CD4-positive, alpha-beta T cell (primary cell): ENCODE measurements around the gene WWC2. TPM values are rescaled to one million over a fixed set of nuclear protein-coding genes. Genes with fewer than 3 reads are reported as not detected.

Source experiments
- ATAC-seq: fragments of 200-7000 bp; cut with Tn5 transposase; one replicate; pipeline ENCODE4 v1.10.0; 2022; ENCODE audit warnings: mild to moderate bottlenecking; ENCODE audit not compliant: poor library complexity
- CTCF ChIA-PET: fragments of 350-600 bp; sonication (Branson Sonifier 250); formaldehyde crosslinking; loops from one replicate; lab custom pipeline; 2021; ENCODE audit warnings: antibody characterized with exemption, inconsistent platforms; lab: Charles Lee
- POLR2A ChIA-PET: fragments of 350-600 bp; sonication (Branson Sonifier 250); formaldehyde crosslinking; loops from one replicate; lab custom pipeline; 2021; ENCODE audit warnings: antibody characterized with exemption, inconsistent platforms; lab: Charles Lee
- DNase-seq, 14 experiments: peaks; one replicate each; pipeline ENCODE4 v3.0.0-alpha.2; 2013 to 2020; ENCODE audit warnings: mixed read lengths in 2 of 14
- H3K27ac ChIP-seq, 2 donors: one replicate each; pipeline versions ENCODE4 v1.5.1 to v1.7.0; 2013; ENCODE audit warnings: low read length in 2 of 2, low read depth in 1 of 2, mild to moderate bottlenecking in 1 of 2
- H3K27me3 ChIP-seq, 2 experiments: 1 replicate in 1 of 2; 2 replicates in 1 of 2; pipeline versions ENCODE4 v1.6.1 to v1.7.0; 2013; ENCODE audit warnings: low read length in 2 of 2, control low read depth in 1 of 2, mild to moderate bottlenecking in 1 of 2, moderate library complexity in 1 of 2; ENCODE audit not compliant: insufficient read depth in 2 of 2, control insufficient read depth in 1 of 2
- H3K36me3 ChIP-seq: one replicate; pipeline ENCODE4 v1.6.1; 2013; ENCODE audit warnings: low read length, control low read depth; ENCODE audit not compliant: insufficient read depth
- H3K4me1 ChIP-seq: one replicate; pipeline ENCODE4 v1.6.1; 2013; ENCODE audit warnings: low read length, control low read depth; ENCODE audit not compliant: insufficient read depth
- H3K4me3 ChIP-seq: one replicate; pipeline ENCODE4 v1.5.1; 2013; ENCODE audit warnings: mild to moderate bottlenecking, low read length, moderate library complexity
- H3K9me3 ChIP-seq, 2 experiments: 1 replicate in 1 of 2; 2 replicates in 1 of 2; pipeline versions ENCODE4 v1.6.1 to v1.7.0; 2013; ENCODE audit warnings: low read length in 2 of 2, mild to moderate bottlenecking in 2 of 2, control low read depth in 1 of 2, moderate library complexity in 1 of 2; ENCODE audit not compliant: control insufficient read depth in 1 of 2, insufficient read depth in 1 of 2
- H3K27ac Mint-ChIP-seq: one replicate; pipeline ENCODE4 v1.8.0; 2020; ENCODE audit warnings: mixed read lengths
- H3K27me3 Mint-ChIP-seq: one replicate; pipeline ENCODE4 v1.8.0; 2021; ENCODE audit warnings: mixed read lengths
- H3K36me3 Mint-ChIP-seq: one replicate; pipeline ENCODE4 v1.8.0; 2021; ENCODE audit warnings: low read depth, mixed read lengths
- H3K4me1 Mint-ChIP-seq: one replicate; pipeline ENCODE4 v1.8.0; 2021; ENCODE audit warnings: low read depth, mixed read lengths
- H3K4me3 Mint-ChIP-seq: one replicate; pipeline ENCODE4 v1.8.0; 2020; ENCODE audit warnings: mild to moderate bottlenecking, mixed read lengths
- H3K9me3 Mint-ChIP-seq: one replicate; pipeline ENCODE4 v1.8.0; 2020; ENCODE audit warnings: mixed read lengths
- CTCF ChIP-seq: fragments of 200-600 bp; IDR thresholded peaks from one replicate; pipeline ENCODE4 v1.8.0; 2022; ENCODE audit warnings: antibody characterized with exemption, mild to moderate bottlenecking
- intact Hi-C, 2 experiments: fragments of 100-400 bp; cut with DNase I in 1 of 2; cut with micrococcal nuclease in 1 of 2; formaldehyde crosslinking; loops; one replicate each; pipeline versions ENCODE4 v1.15.1 to v1.9.0; 2023 to 2025; cut with DNase I, micrococcal nuclease
- total RNA-seq, 174 experiments: library from RNA in 2 of 174; stranded (reverse) in 2 of 174; gene quantifications; one replicate each; pipeline ENCODE4 v1.2.3 and lab custom pipeline; 2021 to 2026

The WWC2 gene
- total RNA-seq, 2 experiments from 2014 or later, result 4.1 to 4.9 TPM

- CTCF ChIA-PET, result no interaction called here
- no peaks in the 10 kb centered on the region for H3K4me1 ChIP-seq
- H3K27ac ChIP-seq, result no peak overlapping the region
- no peaks in the 10 kb centered on the region for H3K36me3 Mint-ChIP-seq
- TF ChIP-seq CTCF, result no peak
- H3K27ac Mint-ChIP-seq, result no peak overlapping the region
- H3K27me3 ChIP-seq, result peaks cover 0 to 4% of the 10 kb centered on the region in 2 experiments
- no peaks in the 10 kb centered on the region for H3K4me1 Mint-ChIP-seq
- no peak for DNase-seq
- no peaks in the 10 kb centered on the region for H3K36me3 ChIP-seq
- no peak overlapping the region for H3K4me3 ChIP-seq
- H3K9me3 ChIP-seq, result no peaks in the 10 kb centered on the region
- ATAC-seq, result no peak
- intact Hi-C loops, result no loop called here
- H3K9me3 Mint-ChIP-seq, result no peaks in the 10 kb centered on the region
- no peak overlapping the region for H3K4me3 Mint-ChIP-seq
- POLR2A ChIA-PET, result no interaction called here
- H3K27me3 Mint-ChIP-seq, result peaks cover 33% of the 10 kb centered on the region
Observed at GRCh38 chr4:183329954-183330742, 231.1 kb downstream of the WWC2 start.

DNA sequence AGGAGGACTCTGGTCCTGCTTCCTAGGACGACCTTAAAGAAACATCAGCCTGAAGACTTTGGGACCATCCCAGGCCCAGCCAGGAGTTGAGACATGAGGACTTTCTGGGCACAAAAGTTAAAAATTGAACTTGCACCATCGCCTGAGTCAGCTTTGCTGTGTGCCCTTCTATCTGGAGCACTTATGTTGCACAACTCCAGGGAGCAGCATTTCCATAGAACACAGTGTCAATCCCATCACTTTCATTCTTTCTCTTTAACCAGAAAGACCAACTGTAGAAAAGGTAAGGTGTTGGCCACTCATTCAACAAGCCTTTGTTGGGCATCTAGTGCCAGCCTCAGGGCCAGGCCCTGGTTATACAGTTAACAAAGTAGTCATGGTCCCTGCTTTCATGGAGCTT is 231.8 kb downstream of the WWC2 start:
- no peak overlapping the region for H3K4me3 Mint-ChIP-seq
- Histone ChIP-seq H3K9me3 (no peaks in the 10 kb centered on the region), H3K36me3 (no peaks in the 10 kb centered on the region), H3K4me3 (no peak overlapping the region), H3K4me1 (no peaks in the 10 kb centered on the region), H3K27me3 (peaks cover 0 to 4% of the 10 kb centered on the region in 2 experiments), H3K27ac (no peak overlapping the region)
- DNase-seq (no peak), ATAC-seq (no peak)
- intact Hi-C loops, result no loop called here
- ChIA-PET POLR2A (no interaction called here), CTCF (no interaction called here)
- TF ChIP-seq CTCF, result no peak
- no peaks in the 10 kb centered on the region for H3K9me3 Mint-ChIP-seq
- no peak overlapping the region for H3K27ac Mint-ChIP-seq
- no peaks in the 10 kb centered on the region for H3K4me1 Mint-ChIP-seq
- H3K27me3 Mint-ChIP-seq, result peaks cover 33% of the 10 kb centered on the region
- H3K36me3 Mint-ChIP-seq, result no peaks in the 10 kb centered on the region

DNA sequence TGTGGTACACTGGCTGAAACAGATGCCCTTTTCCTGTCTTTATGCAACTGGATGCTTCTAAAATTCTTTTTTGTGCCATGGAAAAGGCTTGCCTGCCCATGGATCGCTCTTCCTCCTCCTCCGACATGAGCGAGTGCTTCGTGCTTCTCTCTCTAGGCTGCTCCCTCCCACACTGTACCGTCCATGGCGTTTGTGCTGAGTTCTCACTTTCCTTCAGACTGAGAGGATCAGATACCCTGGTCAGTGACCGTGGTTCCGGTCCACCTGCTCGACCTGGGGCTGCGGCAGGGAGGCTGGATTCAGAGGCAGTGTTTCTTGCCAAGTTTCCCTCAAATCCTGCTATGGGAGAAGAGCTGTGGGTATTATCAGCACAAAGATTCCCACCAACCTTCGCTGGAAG is 233.4 kb downstream of the WWC2 start:
- TF ChIP-seq CTCF, result no peak
- no peaks in the 10 kb centered on the region for H3K4me1 ChIP-seq
- no peaks in the 10 kb centered on the region for H3K36me3 ChIP-seq
- no peak for DNase-seq
- Mint-ChIP-seq H3K36me3 (no peaks in the 10 kb centered on the region), H3K27me3 (peaks cover 25% of the 10 kb centered on the region), H3K4me1 (no peaks in the 10 kb centered on the region), H3K27ac (no peak overlapping the region), H3K9me3 (no peaks in the 10 kb centered on the region), H3K4me3 (no peak overlapping the region)
- POLR2A ChIA-PET, result no interaction called here
- CTCF ChIA-PET, result no interaction called here
- H3K27me3 ChIP-seq, result peaks cover 0 to 4% of the 10 kb centered on the region in 2 experiments
- no peak overlapping the region for H3K27ac ChIP-seq
- intact Hi-C loops, result no loop called here
- no peak overlapping the region for H3K4me3 ChIP-seq
- H3K9me3 ChIP-seq, result no peaks in the 10 kb centered on the region
- ATAC-seq, result no peak
